Activated T-cell treated with anti-CD3 and anti-CD28 coated beads for 1 hour (primary cell): ENCODE measurements around the gene MYH9.

ENCODE experiments used
- DNase-seq: peaks from one replicate; pipeline ENCODE4 v3.0.0-alpha.2; 2020; ENCODE audit warnings: low read depth

Gene MYH9

GRCh38 chr22:36367479-36367878 lies 20.3 kb downstream of the MYH9 start:
- DNase-seq = no peak

GRCh38 chr22:36367066-36367465 lies 20.7 kb downstream of the MYH9 start:
- no peak for DNase-seq

- DNase-seq = no peak
These were observed 21.5 kb downstream of the MYH9 start for GRCh38 chr22:36366291-36366708.

- DNase-seq = peak; percentile 74
These were observed 22.8 kb downstream of the MYH9 start for GRCh38 chr22:36365020-36365411.

GRCh38 chr22:36364255-36365019 lies 23.3 kb downstream of the MYH9 start:
- no peak for DNase-seq

GRCh38 chr22:36363349-36363981 lies 24.3 kb downstream of the MYH9 start:
- DNase-seq = no peak

- DNase-seq = no peak
These were observed 24.8 kb downstream of the MYH9 start for GRCh38 chr22:36362932-36363331.

- no peak for DNase-seq
These were observed 25.7 kb downstream of the MYH9 start for GRCh38 chr22:36362075-36362474.

GRCh38 chr22:36360871-36361383 lies 26.8 kb downstream of the MYH9 start:
- DNase-seq = no peak

GRCh38 chr22:36360011-36360410 lies 27.8 kb downstream of the MYH9 start:
- DNase-seq = no peak

GRCh38 chr22:36359470-36359996 lies 28.2 kb downstream of the MYH9 start:
- DNase-seq = no peak

GRCh38 chr22:36358533-36359469 lies 29.0 kb downstream of the MYH9 start:
- DNase-seq = no peak

GRCh38 chr22:36356708-36357624 lies 30.8 kb downstream of the MYH9 start:
- no peak for DNase-seq

- no peak for DNase-seq
These were observed 31.9 kb downstream of the MYH9 start for GRCh38 chr22:36355894-36356293.

- DNase-seq = no peak
These were observed 32.4 kb downstream of the MYH9 start for GRCh38 chr22:36355362-36355761.

GRCh38 chr22:36352803-36353507 lies 34.8 kb downstream of the MYH9 start:
- no peak for DNase-seq

- no peak for DNase-seq
These were observed 35.6 kb downstream of the MYH9 start for GRCh38 chr22:36351921-36352802.

- DNase-seq = no peak
These were observed 36.8 kb downstream of the MYH9 start for GRCh38 chr22:36350751-36351594.
